KMS-11 (cell line): ENCODE results near the gene TMEM243.

Source experiments
- H2AFZ ChIP-seq: fragments of 200-600 bp; sonication (generic); 2 replicates; pipeline ENCODE4 v1.6.1; 2016; ENCODE audit warnings: antibody characterized with exemption, mixed run types, low read depth
- H3K27ac ChIP-seq: fragments of 200-600 bp; sonication (generic); 2 replicates; pipeline ENCODE4 v1.6.1; 2016; ENCODE audit warnings: mild to moderate bottlenecking, mixed run types
- H3K27me3 ChIP-seq: fragments of 200-600 bp; sonication (generic); 2 replicates; pipeline ENCODE4 v1.6.1; 2017; ENCODE audit warnings: mild to moderate bottlenecking, low read depth, mixed run types, moderate library complexity; ENCODE audit not compliant: insufficient read depth
- H3K36me3 ChIP-seq: fragments of 200-600 bp; sonication (generic); 2 replicates; pipeline ENCODE4 v1.6.1; 2017; ENCODE audit warnings: mild to moderate bottlenecking, mixed run types; ENCODE audit not compliant: insufficient read depth
- H3K4me1 ChIP-seq: fragments of 200-600 bp; sonication (generic); 2 replicates; pipeline ENCODE4 v1.6.1; 2016; ENCODE audit warnings: mild to moderate bottlenecking, low read depth, mixed run types; ENCODE audit not compliant: poor library complexity, severe bottlenecking
- H3K4me2 ChIP-seq: fragments of 200-600 bp; sonication (generic); 2 replicates; pipeline ENCODE4 v1.7.0; 2016; ENCODE audit warnings: mild to moderate bottlenecking, mixed run types
- H3K4me3 ChIP-seq: fragments of 200-600 bp; sonication (generic); IDR thresholded peaks from 2 replicates; pipeline ENCODE4 v1.6.1; 2017; ENCODE audit warnings: low read depth, low read length, mixed read lengths; ENCODE audit not compliant: insufficient read depth
- H3K79me2 ChIP-seq: fragments of 200-600 bp; sonication (generic); 2 replicates; pipeline ENCODE4 v1.6.1; 2016; ENCODE audit warnings: low read depth, mixed run types; ENCODE audit not compliant: insufficient read depth
- H3K9ac ChIP-seq: fragments of 200-600 bp; sonication (generic); 2 replicates; pipeline ENCODE4 v1.6.1; 2016; ENCODE audit warnings: mild to moderate bottlenecking, mixed run types
- H4K20me1 ChIP-seq: fragments of 200-600 bp; sonication (generic); 2 replicates; pipeline ENCODE4 v1.6.1; 2016; ENCODE audit warnings: mild to moderate bottlenecking, mixed run types; ENCODE audit not compliant: insufficient read depth
- CTCF ChIP-seq: fragments of 200-600 bp; sonication (generic); conservative IDR thresholded peaks from 2 replicates; pipeline ENCODE4 v1.6.1; 2017; ENCODE audit warnings: low read depth, mild to moderate bottlenecking, antibody characterized with exemption, low read length, moderate library complexity, mixed read lengths

The TMEM243 gene

GRCh38 chr7:87156709-87157108 lies 62.8 kb downstream of the TMEM243 start:
- no peak overlapping the region for H2AFZ ChIP-seq
- peaks cover 90% of the 10 kb centered on the region for H3K79me2 ChIP-seq
- peaks cover 59% of the 10 kb centered on the region for H3K4me1 ChIP-seq
- no peak for TF ChIP-seq CTCF
- no peaks in the 10 kb centered on the region for H3K36me3 ChIP-seq
- H3K9ac ChIP-seq: no peak overlapping the region
- 0 out of 2 replicates have a peak overlapping the region, but pooled peaks have one; percentile 87 for H3K4me2 ChIP-seq
- H4K20me1 ChIP-seq: peaks cover 20% of the 10 kb centered on the region
- no peaks in the 10 kb centered on the region for H3K27me3 ChIP-seq
- no peak overlapping the region for H3K27ac ChIP-seq
- no peak overlapping the region for H3K4me3 ChIP-seq

- H3K27me3 ChIP-seq: no peaks in the 10 kb centered on the region
- H3K9ac ChIP-seq: no peak overlapping the region
- TF ChIP-seq CTCF: no peak
- H2AFZ ChIP-seq: no peak overlapping the region
- H3K27ac ChIP-seq: no peak overlapping the region
- no peaks in the 10 kb centered on the region for H3K36me3 ChIP-seq
- H3K4me3 ChIP-seq: no peak overlapping the region
- peaks cover 62% of the 10 kb centered on the region for H3K4me1 ChIP-seq
- H3K79me2 ChIP-seq: peaks cover 81% of the 10 kb centered on the region
- peak overlapping the region; percentile 87; the same call in 1 of the 2 replicates for H3K4me2 ChIP-seq
- peaks cover 20% of the 10 kb centered on the region for H4K20me1 ChIP-seq
Observed at GRCh38 chr7:87155788-87156187, 63.7 kb downstream of the TMEM243 start.

GRCh38 chr7:87154569-87154968 lies 65.0 kb downstream of the TMEM243 start:
- Histone ChIP-seq H3K27me3 (no peaks in the 10 kb centered on the region), H3K27ac (peak overlapping the region; percentile 88; the same call in 1 of the 2 replicates), H3K79me2 (peaks cover 69% of the 10 kb centered on the region), H3K4me2 (peak overlapping the region; percentile 87), H2AFZ (no peak overlapping the region), H3K36me3 (no peaks in the 10 kb centered on the region), H3K9ac (peak overlapping the region; percentile 88; the same call in 1 of the 2 replicates), H4K20me1 (peaks cover 20% of the 10 kb centered on the region), H3K4me1 (peaks cover 57% of the 10 kb centered on the region), H3K4me3 (no peak overlapping the region)
- no peak for TF ChIP-seq CTCF

- peaks cover 16% of the 10 kb centered on the region for H4K20me1 ChIP-seq
- H3K9ac ChIP-seq: peak overlapping the region; percentile 88; the same call in 1 of the 2 replicates
- peaks cover 54% of the 10 kb centered on the region for H3K4me1 ChIP-seq
- no peak overlapping the region for H2AFZ ChIP-seq
- H3K27ac ChIP-seq: peak overlapping the region; percentile 88; the same call in 1 of the 2 replicates
- TF ChIP-seq CTCF: no peak
- H3K79me2 ChIP-seq: peaks cover 65% of the 10 kb centered on the region
- H3K4me3 ChIP-seq: no peak overlapping the region
- peak overlapping the region; percentile 87 for H3K4me2 ChIP-seq
- H3K36me3 ChIP-seq: no peaks in the 10 kb centered on the region
- no peaks in the 10 kb centered on the region for H3K27me3 ChIP-seq
Observed at GRCh38 chr7:87154166-87154565, 65.4 kb downstream of the TMEM243 start.
